Measurements from ENCODE around the gene RIPK3. TPM values are rescaled to one million over a fixed set of nuclear protein-coding genes. Genes with fewer than 3 reads are reported as not detected.

RIPK3 gene
- total RNA-seq, 2 experiments from 2014 or later = 5.9 to 6.5 TPM

DNA sequence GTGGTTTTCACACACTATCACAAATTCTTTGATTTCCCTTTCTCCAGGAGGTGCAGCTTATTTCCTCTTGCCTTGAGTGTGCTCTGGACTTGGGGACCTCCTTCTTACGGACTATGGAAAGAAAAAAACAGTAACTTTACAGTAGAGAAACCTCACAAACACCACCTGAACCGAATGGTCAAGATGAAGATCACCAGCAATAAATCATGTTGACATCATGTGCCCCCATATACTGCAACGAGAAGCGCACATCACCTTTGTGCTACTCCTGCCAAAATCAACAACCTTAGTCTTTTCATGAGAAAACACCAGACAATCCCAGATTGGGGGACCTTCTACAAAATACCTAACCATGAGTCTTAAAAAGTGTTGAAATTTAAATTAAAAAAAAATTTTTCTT lies 45.7 kb upstream of the RIPK3 start:
- CTCF ChIA-PET = interaction anchor here (0.9 to 1.2 kb wide), 2 partner anchors 35 to 52 kb away, joined by 3 to 4 read pairs; no protein-coding TSS in a partner anchor
- H3K27ac Mint-ChIP-seq = no peak overlapping the region
- no peaks in the 10 kb centered on the region for H3K4me1 Mint-ChIP-seq (ENCODE audit: low read depth)
- H3K4me3 Mint-ChIP-seq = no peak overlapping the region
- H3K9me3 Mint-ChIP-seq = no peaks in the 10 kb centered on the region
- H3K36me3 Mint-ChIP-seq (ENCODE audit: low read depth) = no peaks in the 10 kb centered on the region
- intact Hi-C loops (cut with micrococcal nuclease) = no loop called here
- POLR2A ChIA-PET = no interaction called here
- H3K27me3 Mint-ChIP-seq = peaks cover 5% of the 10 kb centered on the region
- DNase-seq (no peak), ATAC-seq (no peak)
- TF ChIP-seq, protein P1, sequence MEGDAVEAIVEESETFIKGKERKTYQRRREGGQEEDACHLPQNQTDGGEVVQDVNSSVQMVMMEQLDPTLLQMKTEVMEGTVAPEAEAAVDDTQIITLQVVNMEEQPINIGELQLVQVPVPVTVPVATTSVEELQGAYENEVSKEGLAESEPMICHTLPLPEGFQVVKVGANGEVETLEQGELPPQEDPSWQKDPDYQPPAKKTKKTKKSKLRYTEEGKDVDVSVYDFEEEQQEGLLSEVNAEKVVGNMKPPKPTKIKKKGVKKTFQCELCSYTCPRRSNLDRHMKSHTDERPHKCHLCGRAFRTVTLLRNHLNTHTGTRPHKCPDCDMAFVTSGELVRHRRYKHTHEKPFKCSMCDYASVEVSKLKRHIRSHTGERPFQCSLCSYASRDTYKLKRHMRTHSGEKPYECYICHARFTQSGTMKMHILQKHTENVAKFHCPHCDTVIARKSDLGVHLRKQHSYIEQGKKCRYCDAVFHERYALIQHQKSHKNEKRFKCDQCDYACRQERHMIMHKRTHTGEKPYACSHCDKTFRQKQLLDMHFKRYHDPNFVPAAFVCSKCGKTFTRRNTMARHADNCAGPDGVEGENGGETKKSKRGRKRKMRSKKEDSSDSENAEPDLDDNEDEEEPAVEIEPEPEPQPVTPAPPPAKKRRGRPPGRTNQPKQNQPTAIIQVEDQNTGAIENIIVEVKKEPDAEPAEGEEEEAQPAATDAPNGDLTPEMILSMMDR (IDR thresholded peaks at IDR 0.05) = no peak

DNA sequence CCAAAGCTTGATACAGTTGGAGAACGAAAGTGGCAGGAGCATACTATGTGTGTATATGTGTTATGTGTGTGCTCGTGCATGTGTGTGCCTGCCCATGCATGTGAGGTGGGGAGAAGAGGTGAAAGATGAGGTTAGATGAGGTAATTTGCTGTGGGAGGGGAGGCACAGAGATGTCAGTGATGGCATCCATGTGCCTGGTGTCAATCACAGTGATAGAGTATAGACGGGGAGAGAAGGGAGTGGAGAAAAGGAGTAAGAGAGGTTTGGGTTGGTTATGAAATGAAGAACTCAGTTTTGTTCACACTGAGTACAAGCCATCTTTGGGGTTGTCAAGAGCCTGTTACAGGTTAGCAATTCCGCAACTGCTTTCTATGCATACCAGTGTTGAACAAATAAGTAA lies 44.4 kb upstream of the RIPK3 start:
- TF ChIP-seq, protein P1 (IDR thresholded peaks at IDR 0.05) = no peak
- intact Hi-C loops (cut with micrococcal nuclease) = no loop called here
- CTCF ChIA-PET = interaction anchor here (0.9 kb wide), 1 partner anchor 18 kb away, joined by 3 read pairs; no protein-coding TSS in a partner anchor
- no peak for DNase-seq
- ATAC-seq = no peak
- Mint-ChIP-seq H3K4me1 (ENCODE audit: low read depth) (no peaks in the 10 kb centered on the region), H3K27me3 (peaks cover 2% of the 10 kb centered on the region), H3K9me3 (no peaks in the 10 kb centered on the region), H3K27ac (no peak overlapping the region), H3K36me3 (ENCODE audit: low read depth) (no peaks in the 10 kb centered on the region), H3K4me3 (no peak overlapping the region)
- POLR2A ChIA-PET = no interaction called here

DNA sequence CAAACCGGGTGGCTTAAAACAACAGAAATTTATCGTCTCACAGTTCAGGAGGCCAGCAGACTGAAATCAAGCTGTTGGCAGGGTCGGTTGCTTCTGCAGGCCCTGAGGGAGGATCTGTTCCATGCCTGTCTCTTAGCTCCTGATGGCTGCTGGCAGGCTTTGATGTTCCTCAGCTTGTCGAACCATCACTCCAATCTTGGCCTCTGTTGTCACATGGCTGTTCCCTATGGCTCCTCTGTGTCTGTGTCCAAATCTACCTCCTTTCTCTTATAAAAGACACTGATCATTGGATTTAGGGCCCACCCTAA lies 42.2 kb upstream of the RIPK3 start:
- DNase-seq (no peak), ATAC-seq (no peak)
- H3K4me3 Mint-ChIP-seq = no peak overlapping the region
- no peak overlapping the region for H3K27ac Mint-ChIP-seq
- H3K4me1 Mint-ChIP-seq (ENCODE audit: low read depth) = no peaks in the 10 kb centered on the region
- peaks cover 2% of the 10 kb centered on the region for H3K27me3 Mint-ChIP-seq
- intact Hi-C loops (cut with micrococcal nuclease) = no loop called here
- TF ChIP-seq, protein P1 (IDR thresholded peaks at IDR 0.05) = no peak
- no peaks in the 10 kb centered on the region for H3K36me3 Mint-ChIP-seq (ENCODE audit: low read depth)
- CTCF ChIA-PET = interaction anchor here (0.7 to 2.0 kb wide), 2 partner anchors 48 to 49 kb away, joined by 5 to 9 read pairs; no protein-coding TSS in a partner anchor
- H3K9me3 Mint-ChIP-seq = no peaks in the 10 kb centered on the region
- POLR2A ChIA-PET = interaction anchor here (0.6 kb wide), 1 partner anchor 23 kb away, joined by 3 read pairs; no protein-coding TSS in a partner anchor

DNA sequence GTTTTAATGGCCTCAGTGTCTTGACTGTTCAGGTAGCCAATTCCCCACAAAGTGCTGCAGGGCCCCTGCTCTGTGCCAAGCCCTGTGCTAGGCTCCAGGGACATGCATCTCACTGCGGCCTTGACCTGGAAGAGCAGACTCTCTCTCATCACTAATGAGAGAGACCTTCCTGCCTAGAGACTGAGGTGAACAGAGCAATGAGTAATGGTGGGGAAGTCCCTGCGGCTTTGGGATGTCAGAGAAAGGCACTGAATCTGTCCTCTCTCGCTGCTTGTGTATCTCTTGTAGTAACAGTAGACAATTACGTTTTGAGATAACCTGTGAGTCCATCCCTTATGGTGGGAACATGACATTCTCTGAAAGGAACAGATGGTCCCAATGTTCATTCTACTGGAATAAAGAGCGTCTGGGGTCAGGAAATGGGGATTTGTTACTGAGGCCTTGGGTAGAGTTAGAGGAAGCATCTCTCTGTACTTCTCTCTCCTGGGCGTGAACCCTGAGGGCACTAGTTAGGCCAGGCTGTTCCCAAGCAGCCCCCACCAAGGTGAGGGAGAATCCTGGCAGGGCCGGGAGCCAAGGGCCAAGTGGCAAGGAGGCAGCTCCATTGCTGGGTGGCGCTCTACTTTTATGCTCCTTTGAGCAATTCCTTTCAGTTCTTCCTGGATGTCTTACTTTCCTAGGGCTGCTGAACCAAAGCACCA lies 41.7 kb upstream of the RIPK3 start:
- ChIA-PET POLR2A (interaction anchor here (0.6 kb wide), 1 partner anchor 23 kb away, joined by 3 read pairs; no protein-coding TSS in a partner anchor), CTCF (interaction anchor here (2.0 kb wide), 1 partner anchor 48 kb away, joined by 9 read pairs; no protein-coding TSS in a partner anchor)
- intact Hi-C loops (cut with micrococcal nuclease) = no loop called here
- Mint-ChIP-seq H3K4me3 (no peak overlapping the region), H3K4me1 (ENCODE audit: low read depth) (no peaks in the 10 kb centered on the region), H3K27me3 (peaks cover 2% of the 10 kb centered on the region), H3K9me3 (no peaks in the 10 kb centered on the region), H3K27ac (no peak overlapping the region), H3K36me3 (ENCODE audit: low read depth) (no peaks in the 10 kb centered on the region)
- ATAC-seq (peak; percentile 81), DNase-seq (peak; percentile 28)
- TF ChIP-seq, protein P1 (IDR thresholded peaks at IDR 0.05) = no peak
